Testis (tissue), 2 donors: Measurements from ENCODE around the gene RFX7.

ENCODE experiments used
- CTCF ChIP-seq, 3 experiments: fragments of 450-650 bp in 2 of 3; fragments of 200-600 bp in 1 of 3; sonication (generic) in 1 of 3; IDR thresholded peaks; one replicate each; pipeline ENCODE4 v1.5.1; 2016 to 2019; ENCODE audit warnings: antibody characterized with exemption in 3 of 3, mild to moderate bottlenecking in 2 of 3, moderate library complexity in 1 of 3
- POLR2A ChIP-seq: fragments of 450-650 bp; IDR thresholded peaks from one replicate; pipeline ENCODE4 v1.6.1; 2017; ENCODE audit warnings: antibody characterized with exemption, mild to moderate bottlenecking, moderate library complexity

GRCh38 chr15:56217341-56217740, 26.3 kb downstream of the RFX7 start:
- TF ChIP-seq CTCF (IDR thresholded peaks at IDR 0.05) (no peak), POLR2A (no peak)
